EH (cell line): ENCODE data around the gene DHRS4.

Experiments
- DNase-seq: peaks from one replicate; pipeline ENCODE4 v3.0.0-alpha.2; 2015; ENCODE audit warnings: low read depth

Gene DHRS4

GRCh38 chr14:23953464-23954278 lies at the start of gene DHRS4:
Gene DHRS4 (plus strand): TSS chr14:23953770. CDS start chr14:23953789, 19 bp downstream.
- DNase-seq: peak; percentile 87

GRCh38 chr14:23910101-23910875 lies 43.3 kb upstream of the DHRS4 start:
- DNase-seq: peak; percentile 68

- no peak for DNase-seq
Measured at GRCh38 chr14:23910876-23911210, 42.7 kb upstream of the DHRS4 start.

GRCh38 chr14:23915559-23915958 lies 38.0 kb upstream of the DHRS4 start:
- DNase-seq: no peak

GRCh38 chr14:23916004-23916403 lies 37.6 kb upstream of the DHRS4 start:
- DNase-seq: no peak

GRCh38 chr14:23916446-23916845 lies 37.1 kb upstream of the DHRS4 start:
- no peak for DNase-seq

GRCh38 chr14:23922545-23922944 lies 31.0 kb upstream of the DHRS4 start:
- no peak for DNase-seq

GRCh38 chr14:23925523-23926075 lies 28.0 kb upstream of the DHRS4 start:
- no peak for DNase-seq

GRCh38 chr14:23926543-23926942 lies 27.0 kb upstream of the DHRS4 start:
- DNase-seq: no peak

GRCh38 chr14:23929136-23929535 lies 24.4 kb upstream of the DHRS4 start:
- DNase-seq: no peak

GRCh38 chr14:23929822-23930294 lies 23.7 kb upstream of the DHRS4 start:
- peak; percentile 76 for DNase-seq

- DNase-seq: peak; percentile 59
Measured at GRCh38 chr14:23930742-23931141, 22.8 kb upstream of the DHRS4 start.

- no peak for DNase-seq
Measured at GRCh38 chr14:23931721-23932289, 21.8 kb upstream of the DHRS4 start.

GRCh38 chr14:23932639-23933038 lies 20.9 kb upstream of the DHRS4 start:
- DNase-seq: no peak

GRCh38 chr14:23933108-23933741 lies 20.3 kb upstream of the DHRS4 start:
- no peak for DNase-seq

- no peak for DNase-seq
Measured at GRCh38 chr14:23933742-23934128, 19.8 kb upstream of the DHRS4 start.

- no peak for DNase-seq
Measured at GRCh38 chr14:23935158-23935557, 18.4 kb upstream of the DHRS4 start.

- no peak for DNase-seq
Measured at GRCh38 chr14:23936084-23936829, 17.3 kb upstream of the DHRS4 start.

- no peak for DNase-seq
Measured at GRCh38 chr14:23937203-23937602, 16.4 kb upstream of the DHRS4 start.

GRCh38 chr14:23938823-23939222 lies 14.7 kb upstream of the DHRS4 start:
- no peak for DNase-seq

GRCh38 chr14:23939607-23940326 lies 13.8 kb upstream of the DHRS4 start:
- no peak for DNase-seq
